ENCODE data around the gene MTAP. TPM values are rescaled to one million over a fixed set of nuclear protein-coding genes. Genes with fewer than 3 reads are reported as not detected.

MTAP gene
- total RNA-seq, 1 experiment from 2014 or later = 102 TPM

DNA sequence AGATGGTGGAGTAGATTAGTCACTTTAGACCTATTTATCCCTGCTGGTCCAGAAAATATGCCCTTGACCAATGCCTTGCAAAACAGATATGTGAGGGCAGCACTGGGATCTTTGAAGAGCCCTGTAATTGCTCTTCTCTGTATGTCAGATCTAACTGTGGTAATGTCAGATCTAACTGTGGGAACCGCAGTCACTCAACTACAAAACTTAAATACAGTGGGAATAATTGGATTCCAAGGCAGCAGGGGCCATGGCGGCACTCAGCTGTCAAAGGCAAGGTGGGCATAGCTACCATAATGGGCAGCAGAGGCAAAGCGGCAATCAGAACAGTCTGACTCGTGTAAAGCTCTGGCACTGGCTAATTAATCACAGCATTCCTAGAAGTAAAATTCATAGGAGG is 46.2 kb downstream of the MTAP start:
- Histone ChIP-seq H3K14ac (ENCODE audit: insufficient read depth, low read length) (no peak overlapping the region), H3K79me2 (ENCODE audit: insufficient read depth, low read length) (no peaks in the 10 kb centered on the region), H2AFZ (ENCODE audit: low read length) (no peak overlapping the region), H3T11ph (ENCODE audit: low read length) (no peak overlapping the region), H2BK5ac (ENCODE audit: insufficient read length, low read length) (no peak overlapping the region), H3K79me1 (ENCODE audit: insufficient read depth, low read depth, low read length, poor library complexity, severe bottlenecking) (no peaks in the 10 kb centered on the region), H2BK15ac (ENCODE audit: low read depth, low read length) (no peak overlapping the region), H4K20me1 (ENCODE audit: control insufficient read depth, insufficient read depth, insufficient read length) (no peaks in the 10 kb centered on the region), H4K91ac (ENCODE audit: insufficient read length, low read depth, low read length) (no peak overlapping the region), H3K27ac (ENCODE audit: insufficient read length, low read depth, low read length) (no peak overlapping the region), H3K4me2 (ENCODE audit: insufficient read depth, insufficient read length, low read length) (no peak overlapping the region), H2BK120ac (ENCODE audit: low read depth, low read length, poor library complexity, severe bottlenecking) (no peak overlapping the region), H3K56ac (ENCODE audit: insufficient read length, low read depth, low read length) (no peak overlapping the region), H3K23me2 (ENCODE audit: insufficient read length, low read depth, low read length, poor library complexity, severe bottlenecking) (no peaks in the 10 kb centered on the region), H3K4me1 (ENCODE audit: insufficient read depth, low read length) (no peaks in the 10 kb centered on the region), H3K9me3 (ENCODE audit: control insufficient read depth, low read depth, low read length) (no peaks in the 10 kb centered on the region), H3K4ac (ENCODE audit: low read depth, low read length) (no peak overlapping the region), H3K18ac (ENCODE audit: insufficient read length, low read depth, low read length) (no peak overlapping the region), H3K9ac (ENCODE audit: extremely low read depth, insufficient read length, low read length) (no peak overlapping the region), H3K27me3 (ENCODE audit: insufficient read depth, low read length) (no peaks in the 10 kb centered on the region), H3K23ac (ENCODE audit: insufficient read length, low read depth, low read length) (no peak overlapping the region), H2AK5ac (ENCODE audit: insufficient read length, low read length) (no peak overlapping the region), H4K5ac (ENCODE audit: insufficient read length, low read depth, low read length) (no peak overlapping the region), H4K8ac (replicated peaks; ENCODE audit: insufficient read length, low read depth, low read length) (no peak overlapping the region), H2BK20ac (ENCODE audit: low read depth, low read length, poor library complexity, severe bottlenecking) (no peak overlapping the region), H2BK12ac (ENCODE audit: insufficient read length, low read depth, low read length) (no peak overlapping the region)
- Mint-ChIP-seq H3K4me3 (no peak overlapping the region), H3K9me3 (peaks cover 35 to 49% of the 10 kb centered on the region in 2 experiments), H3K4me1 (no peaks in the 10 kb centered on the region), H3K36me3 (ENCODE audit: insufficient read depth in 1 of 3, low read depth in 3 of 3) (peaks cover 74 to 97% (median 75%) of the 10 kb centered on the region in 3 experiments), H3K27ac (no peak overlapping the region), H3K27me3 (ENCODE audit: low read depth) (no peaks in the 10 kb centered on the region)
- DNase-seq = no peak
- WGBS (ENCODE audit: extremely low coverage, insufficient read length, low lambda C conversion rate) = no CpG with 5 or more reads among the region's 4 CpGs
- TF ChIP-seq, protein P1, sequence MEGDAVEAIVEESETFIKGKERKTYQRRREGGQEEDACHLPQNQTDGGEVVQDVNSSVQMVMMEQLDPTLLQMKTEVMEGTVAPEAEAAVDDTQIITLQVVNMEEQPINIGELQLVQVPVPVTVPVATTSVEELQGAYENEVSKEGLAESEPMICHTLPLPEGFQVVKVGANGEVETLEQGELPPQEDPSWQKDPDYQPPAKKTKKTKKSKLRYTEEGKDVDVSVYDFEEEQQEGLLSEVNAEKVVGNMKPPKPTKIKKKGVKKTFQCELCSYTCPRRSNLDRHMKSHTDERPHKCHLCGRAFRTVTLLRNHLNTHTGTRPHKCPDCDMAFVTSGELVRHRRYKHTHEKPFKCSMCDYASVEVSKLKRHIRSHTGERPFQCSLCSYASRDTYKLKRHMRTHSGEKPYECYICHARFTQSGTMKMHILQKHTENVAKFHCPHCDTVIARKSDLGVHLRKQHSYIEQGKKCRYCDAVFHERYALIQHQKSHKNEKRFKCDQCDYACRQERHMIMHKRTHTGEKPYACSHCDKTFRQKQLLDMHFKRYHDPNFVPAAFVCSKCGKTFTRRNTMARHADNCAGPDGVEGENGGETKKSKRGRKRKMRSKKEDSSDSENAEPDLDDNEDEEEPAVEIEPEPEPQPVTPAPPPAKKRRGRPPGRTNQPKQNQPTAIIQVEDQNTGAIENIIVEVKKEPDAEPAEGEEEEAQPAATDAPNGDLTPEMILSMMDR (conservative IDR thresholded peaks at IDR 0.05) = no peak

Data from H9 (cell line).